Measurements from ENCODE around the gene GALNT2.

Gene GALNT2

GRCh38 chr1:230066466-230067404 lies at the start of gene GALNT2:
Gene GALNT2, plus strand, starts transcription at chr1:230067238. Its CDS starts 43 bp downstream, at chr1:230067281.
- DNase-seq, result peak; percentile 87

GRCh38 chr1:230020451-230020850 lies 46.6 kb upstream of the GALNT2 start:
- DNase-seq, result no peak

- no peak for DNase-seq
Measured at GRCh38 chr1:230022666-230023380, 44.2 kb upstream of the GALNT2 start.

GRCh38 chr1:230025686-230026085 lies 41.4 kb upstream of the GALNT2 start:
- DNase-seq, result no peak

GRCh38 chr1:230026139-230026538 lies 40.9 kb upstream of the GALNT2 start:
- no peak for DNase-seq

GRCh38 chr1:230026572-230026971 lies 40.5 kb upstream of the GALNT2 start:
- no peak for DNase-seq

- no peak for DNase-seq
Measured at GRCh38 chr1:230028602-230029223, 38.3 kb upstream of the GALNT2 start.

- DNase-seq, result no peak
Measured at GRCh38 chr1:230029244-230029941, 37.6 kb upstream of the GALNT2 start.

GRCh38 chr1:230030122-230030821 lies 36.8 kb upstream of the GALNT2 start:
- DNase-seq, result no peak

- no peak for DNase-seq
Measured at GRCh38 chr1:230031131-230031530, 35.9 kb upstream of the GALNT2 start.

GRCh38 chr1:230032516-230033281 lies 34.3 kb upstream of the GALNT2 start:
- DNase-seq, result no peak

- no peak for DNase-seq
Measured at GRCh38 chr1:230037261-230037660, 29.8 kb upstream of the GALNT2 start.

GRCh38 chr1:230040440-230040839 lies 26.6 kb upstream of the GALNT2 start:
- DNase-seq, result no peak

GRCh38 chr1:230043081-230043480 lies 24.0 kb upstream of the GALNT2 start:
- no peak for DNase-seq

GRCh38 chr1:230044729-230045128 lies 22.3 kb upstream of the GALNT2 start:
- DNase-seq, result no peak

GRCh38 chr1:230047114-230047865 lies 19.7 kb upstream of the GALNT2 start:
- no peak for DNase-seq

- no peak for DNase-seq
Measured at GRCh38 chr1:230048322-230048721, 18.7 kb upstream of the GALNT2 start.

- DNase-seq, result no peak
Measured at GRCh38 chr1:230048922-230049321, 18.1 kb upstream of the GALNT2 start.

GRCh38 chr1:230049731-230050130 lies 17.3 kb upstream of the GALNT2 start:
- DNase-seq, result no peak

- DNase-seq, result no peak
Measured at GRCh38 chr1:230050973-230051735, 15.9 kb upstream of the GALNT2 start.
